Activated CD8-positive, alpha-beta memory T cell treated with anti-CD3 and anti-CD28 coated beads for 1 hour (primary cell): ENCODE results near the gene THOC1.
"Not testable (repeated sequence)": the region's sequence is repeated elsewhere in the genome, so short reads cannot be mapped to it uniquely, and the experiment has no call there.

ENCODE experiments used
- DNase-seq, 2 donors: peaks; one replicate each; pipeline ENCODE4 v3.0.0-alpha.2; 2020; ENCODE audit warnings: low read depth in 1 of 2; ENCODE audit errors: extremely low read depth in 1 of 2

Gene THOC1, protein sequence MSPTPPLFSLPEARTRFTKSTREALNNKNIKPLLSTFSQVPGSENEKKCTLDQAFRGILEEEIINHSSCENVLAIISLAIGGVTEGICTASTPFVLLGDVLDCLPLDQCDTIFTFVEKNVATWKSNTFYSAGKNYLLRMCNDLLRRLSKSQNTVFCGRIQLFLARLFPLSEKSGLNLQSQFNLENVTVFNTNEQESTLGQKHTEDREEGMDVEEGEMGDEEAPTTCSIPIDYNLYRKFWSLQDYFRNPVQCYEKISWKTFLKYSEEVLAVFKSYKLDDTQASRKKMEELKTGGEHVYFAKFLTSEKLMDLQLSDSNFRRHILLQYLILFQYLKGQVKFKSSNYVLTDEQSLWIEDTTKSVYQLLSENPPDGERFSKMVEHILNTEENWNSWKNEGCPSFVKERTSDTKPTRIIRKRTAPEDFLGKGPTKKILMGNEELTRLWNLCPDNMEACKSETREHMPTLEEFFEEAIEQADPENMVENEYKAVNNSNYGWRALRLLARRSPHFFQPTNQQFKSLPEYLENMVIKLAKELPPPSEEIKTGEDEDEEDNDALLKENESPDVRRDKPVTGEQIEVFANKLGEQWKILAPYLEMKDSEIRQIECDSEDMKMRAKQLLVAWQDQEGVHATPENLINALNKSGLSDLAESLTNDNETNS

DNA sequence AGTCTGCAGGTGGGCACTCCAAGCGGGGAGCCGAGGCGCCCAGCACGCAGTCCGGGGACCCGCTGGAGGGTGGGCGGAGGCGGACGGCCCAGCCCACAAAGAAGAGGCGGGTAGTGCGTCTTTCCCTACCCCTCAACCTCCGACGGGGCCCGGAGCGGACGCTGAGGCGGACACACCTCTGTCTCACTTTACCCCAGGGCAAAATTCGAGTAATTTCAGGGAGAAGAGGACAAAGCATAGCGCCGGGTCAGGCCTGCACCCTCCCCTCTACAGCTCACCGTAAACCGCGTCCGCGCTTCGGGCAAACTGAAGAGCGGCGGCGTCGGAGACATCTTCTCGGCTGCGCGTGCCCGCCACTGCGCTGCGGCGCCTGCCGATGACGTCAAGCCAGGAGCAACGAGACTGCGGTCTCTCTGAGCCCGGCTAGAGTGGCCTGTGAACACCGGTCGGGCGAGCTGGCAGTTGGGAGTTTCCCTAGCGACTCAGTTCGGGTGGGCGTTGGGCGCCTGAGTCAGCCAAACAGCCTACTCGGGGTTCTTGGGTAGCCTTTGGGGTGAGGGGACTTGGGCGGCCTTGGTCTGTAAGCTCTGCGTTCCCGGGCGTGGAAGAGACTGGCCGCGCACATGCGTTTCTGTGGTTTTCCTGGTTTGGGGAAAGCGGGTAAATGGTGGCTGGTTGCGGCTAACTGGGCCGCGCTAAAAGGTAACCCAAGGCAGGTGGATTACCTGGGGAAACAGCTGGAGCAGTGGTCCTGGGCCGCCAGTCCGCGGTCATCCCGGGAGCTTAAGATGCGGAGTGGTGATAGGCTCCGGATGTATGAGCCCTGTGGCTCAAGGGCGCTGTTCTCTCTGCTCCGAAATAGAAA is at the start of gene THOC1:
Gene THOC1, minus strand, starts transcription at position 360 of the 865 bp plus-strand sequence. Its CDS starts 28 bp downstream, at position 332.
- DNase-seq, result peak; percentile 87 to 94

DNA sequence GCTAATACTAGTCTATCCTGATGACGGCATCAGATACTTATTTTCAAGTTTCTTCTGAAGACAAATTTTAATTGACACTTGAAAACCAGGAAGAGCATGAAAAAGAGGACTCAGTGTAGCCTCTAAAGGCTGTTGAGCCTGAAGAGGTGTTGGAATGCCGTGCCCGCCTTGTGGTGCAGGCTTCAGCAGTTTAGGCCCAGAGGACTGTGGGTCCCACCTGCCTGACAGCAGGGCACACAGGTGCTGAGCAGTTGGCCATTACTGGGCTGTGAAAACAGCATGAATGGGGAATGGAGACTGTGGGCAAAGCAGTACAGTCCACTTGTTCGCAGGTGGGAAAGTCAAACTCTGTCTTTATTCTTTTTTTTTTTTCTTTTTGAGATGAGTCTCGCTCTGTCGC is 49.8 kb upstream of the THOC1 start:
- DNase-seq, result no peak

DNA sequence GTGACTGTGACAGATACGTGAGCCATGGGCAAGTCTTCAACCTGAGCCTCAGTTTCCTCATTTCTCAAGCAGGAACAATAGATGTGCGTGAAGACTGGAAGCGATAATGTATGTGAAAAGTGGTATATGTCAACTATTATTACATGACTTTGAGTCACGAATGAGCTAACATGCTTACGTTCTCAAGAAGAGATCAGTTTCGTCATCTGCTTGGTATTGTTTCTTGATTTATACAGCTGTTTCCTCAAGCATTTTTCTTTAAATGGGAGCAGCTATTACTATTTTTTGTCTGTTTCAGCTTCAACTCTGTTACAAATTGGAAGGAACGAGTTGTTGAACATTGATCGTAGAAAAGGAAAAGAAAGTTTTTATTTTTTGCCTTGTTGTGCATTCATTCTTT is 48.5 kb upstream of the THOC1 start:
- no peak for DNase-seq

- DNase-seq, result no peak
Observed at GRCh38 chr18:313931-314330, 46.1 kb upstream of the THOC1 start.

DNA sequence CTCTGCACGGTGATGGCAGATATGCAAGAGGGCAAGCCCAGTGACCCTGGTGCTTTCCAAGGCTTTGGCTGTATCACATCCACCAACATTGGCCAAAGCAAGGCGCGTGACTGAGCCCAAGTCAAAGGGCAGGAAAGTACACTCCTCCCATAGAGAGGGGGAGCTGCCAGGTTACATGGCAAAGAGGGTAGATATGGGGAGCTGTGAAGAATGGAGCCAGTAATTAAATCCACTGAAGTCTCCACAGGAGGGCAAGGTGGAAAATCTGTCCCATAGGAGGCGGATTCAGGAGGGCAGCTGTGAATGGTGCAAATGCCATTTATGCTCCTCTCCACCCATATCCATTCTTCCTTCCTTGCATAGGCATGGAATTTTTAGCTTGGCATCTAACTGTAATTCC is 44.6 kb upstream of the THOC1 start:
- DNase-seq, result no peak

DNA sequence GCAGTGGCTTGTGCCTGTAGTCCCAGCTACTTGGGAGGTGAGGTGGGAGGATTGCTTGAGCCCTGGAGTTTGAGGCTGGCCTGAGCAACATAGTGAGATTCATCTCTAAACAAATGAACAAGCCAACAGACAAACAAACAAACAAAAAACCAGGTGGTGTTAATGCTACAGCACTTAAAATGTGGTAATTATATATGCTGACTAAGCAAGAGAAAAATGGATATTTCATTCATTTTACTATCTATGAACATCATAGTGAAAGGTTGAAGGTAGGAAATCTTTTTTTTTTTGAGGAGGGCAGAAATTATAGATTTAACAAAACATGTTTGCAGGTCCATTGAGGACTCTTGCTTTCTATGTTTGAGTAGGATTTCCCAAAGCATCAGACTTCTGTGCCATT is 42.2 kb upstream of the THOC1 start:
- DNase-seq, result no peak

DNA sequence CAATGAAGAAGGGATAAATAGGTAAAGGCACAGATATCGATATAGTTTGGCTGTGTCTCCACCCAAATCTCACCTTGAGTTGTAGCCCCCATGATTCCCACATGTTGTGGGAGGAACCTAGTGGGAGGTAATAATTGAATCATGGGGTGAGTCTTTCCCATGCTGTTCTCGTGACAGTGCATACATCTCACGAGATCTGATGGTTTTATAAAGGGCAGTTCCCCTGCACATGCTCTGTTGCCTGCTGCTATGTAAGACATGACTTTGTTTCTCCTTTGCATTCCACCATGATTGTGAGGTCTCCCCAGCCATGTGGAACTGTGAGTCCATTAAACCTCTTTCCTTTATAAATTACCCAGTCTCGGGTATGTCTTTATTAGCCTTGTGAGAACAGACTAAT is 40.2 kb upstream of the THOC1 start:
- not testable (repeated sequence) for DNase-seq

DNA sequence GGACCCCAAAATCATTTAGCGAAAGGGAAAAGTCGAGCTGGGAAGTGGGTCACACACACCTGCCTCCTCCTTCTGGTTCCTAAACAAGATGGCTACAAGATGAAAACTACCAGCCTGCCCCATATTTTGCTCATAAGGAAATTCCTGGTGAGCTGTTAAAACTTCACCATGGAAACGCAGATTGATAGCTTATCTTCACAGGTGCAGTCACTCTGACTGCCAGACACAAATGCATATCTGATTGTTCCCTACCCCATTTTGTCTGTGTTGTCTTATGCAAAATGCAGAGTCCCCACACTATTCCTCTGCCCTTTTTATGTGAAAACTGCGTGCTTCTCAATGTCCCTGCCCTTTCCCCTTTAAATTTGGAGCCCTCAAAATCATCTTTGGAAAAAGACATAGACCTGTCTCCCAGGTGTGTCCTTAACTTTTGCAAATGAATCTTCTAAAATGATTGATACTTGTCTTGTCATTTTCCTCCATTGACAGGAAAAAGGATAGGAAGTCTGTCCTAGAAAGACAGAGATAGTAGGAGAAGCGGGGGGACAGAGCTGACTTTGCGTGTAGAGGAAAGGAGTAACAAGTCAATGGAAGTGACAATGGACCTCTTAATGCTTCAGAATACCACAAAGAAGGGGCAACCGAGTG is 38.9 kb upstream of the THOC1 start:
- no peak for DNase-seq

DNA sequence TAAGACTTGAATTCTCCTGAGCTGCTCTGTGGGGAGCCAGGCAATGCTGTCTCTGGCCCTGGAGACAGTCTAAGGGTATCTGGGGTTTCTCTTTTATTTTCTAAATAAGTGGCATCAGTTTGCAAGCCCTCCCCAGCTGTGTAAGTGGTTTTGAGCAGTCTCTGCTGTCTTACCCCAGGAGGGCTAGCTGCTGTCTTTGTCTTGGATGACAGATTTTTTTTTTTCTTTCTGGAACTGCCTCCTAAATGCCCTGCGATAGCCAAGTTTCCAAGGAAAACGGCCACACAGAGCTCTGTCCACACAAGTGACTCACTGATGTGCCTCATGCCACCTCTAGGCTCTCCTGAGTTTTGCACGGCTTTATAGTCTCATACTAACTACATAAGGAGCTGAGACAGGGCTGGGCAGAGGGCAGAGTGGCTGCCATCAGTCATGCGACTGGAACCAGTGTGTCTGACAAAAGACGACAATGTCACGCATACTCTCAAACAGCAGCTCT is 37.2 kb upstream of the THOC1 start:
- DNase-seq, result no peak

- DNase-seq, result no peak
Observed at GRCh38 chr18:303607-304006, 35.8 kb upstream of the THOC1 start.

GRCh38 chr18:303011-303410 is 35.2 kb upstream of the THOC1 start:
- DNase-seq, result no peak

- DNase-seq, result no peak
Observed at GRCh38 chr18:302097-302496, 34.2 kb upstream of the THOC1 start.

DNA sequence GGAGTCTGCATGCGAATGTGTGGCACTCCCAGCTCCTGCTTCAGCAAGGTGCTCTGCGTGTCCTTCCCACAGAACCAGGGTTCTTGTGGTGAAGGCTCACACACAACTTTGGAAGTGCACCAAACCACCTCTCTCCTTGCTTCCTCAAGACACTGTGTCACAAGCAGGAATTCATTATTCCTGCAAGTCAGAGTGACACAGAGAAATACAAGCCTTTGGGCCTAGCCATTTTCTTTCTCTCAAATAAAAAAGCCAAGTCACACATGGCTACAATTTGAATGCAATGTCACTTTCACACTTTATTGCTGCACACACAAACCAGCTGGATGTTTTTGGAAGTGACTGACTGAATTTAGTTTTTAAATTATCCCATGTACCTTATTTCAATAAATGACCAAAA is 30.1 kb upstream of the THOC1 start:
- no peak for DNase-seq

DNA sequence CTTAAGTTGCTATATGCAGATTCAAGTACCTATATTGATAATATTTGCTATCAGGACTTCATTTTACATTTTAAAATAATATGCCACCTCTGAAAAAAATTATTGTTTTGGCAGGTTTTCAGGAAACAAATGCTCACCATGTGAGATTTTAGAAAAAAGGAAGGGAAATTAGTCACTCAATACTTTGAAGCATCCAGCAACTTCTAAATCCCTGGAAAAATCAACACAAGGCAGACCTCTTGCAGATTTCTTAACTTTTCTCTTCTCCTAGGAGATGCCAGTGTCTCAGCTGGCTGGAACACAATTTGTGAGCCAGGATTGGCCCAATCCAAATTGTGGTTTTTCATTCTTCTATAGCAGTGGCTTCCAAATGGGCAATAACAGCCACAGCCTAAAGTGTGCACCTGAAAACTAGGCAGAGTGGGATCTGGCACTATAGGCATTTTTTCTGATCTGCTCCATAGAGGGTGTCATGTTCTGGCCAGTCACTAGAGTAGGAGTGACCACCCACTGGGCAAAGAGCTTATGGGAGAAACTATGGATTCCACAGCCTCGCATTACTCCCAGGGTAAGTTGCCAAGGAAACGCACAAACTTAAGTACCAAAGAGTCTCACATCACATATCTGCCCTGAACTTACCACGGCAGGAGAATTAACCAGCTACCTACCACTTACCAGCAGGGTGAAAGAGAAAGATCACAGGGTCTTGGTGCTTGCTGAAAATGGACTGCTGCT is 28.1 kb upstream of the THOC1 start:
- DNase-seq, result no peak

DNA sequence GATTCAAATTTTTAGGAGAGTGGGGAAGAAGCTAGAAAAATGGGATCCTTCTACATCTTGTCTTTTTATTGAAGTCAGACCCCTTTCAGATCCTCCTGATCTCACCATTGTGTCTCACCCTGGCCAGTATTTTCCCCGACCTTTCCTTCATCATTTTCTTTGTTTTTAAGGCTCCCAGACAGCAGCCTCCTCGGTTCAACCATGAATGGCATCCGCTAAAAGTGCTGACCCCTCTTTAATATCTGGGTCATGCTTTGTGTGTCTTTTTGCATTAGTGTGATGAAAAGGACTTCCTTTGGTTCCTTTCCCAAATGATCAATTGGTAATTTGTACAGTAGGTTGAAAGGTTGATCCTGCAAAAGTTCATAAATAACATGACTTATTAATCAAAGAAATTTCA is 26.7 kb upstream of the THOC1 start:
- no peak for DNase-seq

- DNase-seq, result no peak
Observed at GRCh38 chr18:293536-293935, 25.7 kb upstream of the THOC1 start.

DNA sequence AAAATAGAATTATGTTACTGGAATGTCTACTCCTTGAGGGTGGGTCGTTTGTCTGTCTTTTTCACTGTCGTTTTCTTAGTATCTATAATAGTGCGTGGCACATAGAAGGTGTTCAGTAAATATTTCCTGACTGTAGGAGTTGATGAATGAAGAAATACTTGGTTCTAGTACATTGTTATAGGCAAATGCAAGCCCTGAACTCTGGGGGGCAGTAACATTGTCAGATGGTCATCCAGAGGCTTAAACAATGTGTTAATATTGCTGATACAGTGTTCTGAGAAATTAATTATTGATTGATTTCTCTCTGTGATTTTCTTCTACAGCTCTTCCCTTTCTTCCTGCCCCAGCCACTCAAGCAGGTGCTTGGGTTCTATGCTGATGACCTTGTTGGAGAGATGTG is 24.4 kb upstream of the THOC1 start:
- no peak for DNase-seq

GRCh38 chr18:289970-290369 is 22.1 kb upstream of the THOC1 start:
- not testable (repeated sequence) for DNase-seq

DNA sequence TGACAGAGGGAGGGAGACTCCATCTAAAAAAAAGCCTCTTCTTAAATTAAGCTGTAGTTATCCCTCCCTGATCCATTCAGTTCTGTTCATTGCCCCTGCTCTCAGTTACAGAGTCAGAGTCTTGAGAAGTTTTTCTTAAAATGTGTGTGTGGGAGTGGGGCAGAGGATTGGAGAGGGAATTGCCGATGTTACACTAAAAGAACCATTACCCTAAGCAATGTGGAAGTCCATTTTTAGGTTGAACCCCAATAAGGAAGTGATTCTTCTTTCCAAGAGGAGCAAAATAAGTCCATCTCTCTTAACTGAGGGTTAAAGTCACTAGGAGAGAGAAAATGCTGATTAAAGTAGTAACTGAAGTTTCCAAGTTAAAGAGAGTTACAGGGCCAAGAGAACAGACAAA is 21.2 kb upstream of the THOC1 start:
- DNase-seq, result no peak
